Parathyroid adenoma (tissue), 2 donors: Measurements from ENCODE around the gene CYSRT1.

ENCODE experiments used
- H2AFZ ChIP-seq: fragments of 300-600 bp; sonication (generic); one replicate; pipeline ENCODE4 v1.7.0; 2017; ENCODE audit warnings: antibody characterized with exemption, mild to moderate bottlenecking
- H3K27ac ChIP-seq: fragments of 300-600 bp; sonication (generic); one replicate; pipeline ENCODE4 v1.7.0; 2017
- H3K27me3 ChIP-seq: fragments of 300-600 bp; sonication (generic); one replicate; pipeline ENCODE4 v1.7.0; 2017; ENCODE audit warnings: low read length; ENCODE audit not compliant: control insufficient read depth, insufficient read depth
- H3K36me3 ChIP-seq: fragments of 300-600 bp; sonication (generic); one replicate; pipeline ENCODE4 v1.7.0; 2017; ENCODE audit warnings: low read length; ENCODE audit not compliant: control insufficient read depth, insufficient read depth
- H3K4me1 ChIP-seq: fragments of 300-600 bp; sonication (generic); one replicate; pipeline ENCODE4 v1.7.0; 2017; ENCODE audit warnings: control low read depth
- H3K4me2 ChIP-seq: fragments of 300-600 bp; sonication (generic); one replicate; pipeline ENCODE4 v1.7.0; 2017; ENCODE audit warnings: low read length
- H3K4me3 ChIP-seq: fragments of 300-600 bp; sonication (generic); one replicate; pipeline ENCODE4 v1.7.0; 2017; ENCODE audit warnings: low read depth, low read length
- H3K79me2 ChIP-seq: fragments of 300-600 bp; sonication (generic); one replicate; pipeline ENCODE4 v1.7.0; 2017; ENCODE audit warnings: control low read depth
- H3K9ac ChIP-seq: fragments of 300-600 bp; sonication (generic); one replicate; pipeline ENCODE4 v1.7.0; 2017; ENCODE audit warnings: mild to moderate bottlenecking
- H3K9me3 ChIP-seq: fragments of 300-600 bp; sonication (generic); one replicate; pipeline ENCODE4 v1.7.0; 2017; ENCODE audit warnings: low read length; ENCODE audit not compliant: control insufficient read depth
- CTCF ChIP-seq: fragments of 300-600 bp; sonication (generic); IDR thresholded peaks from one replicate; pipeline ENCODE4 v1.7.0; 2017; ENCODE audit warnings: antibody characterized with exemption, mild to moderate bottlenecking
- donor health status: primary hyperparathyroidism.

The CYSRT1 gene

GRCh38 chr9:137191245-137191644 is 33.7 kb upstream of the CYSRT1 start:
- Histone ChIP-seq H3K9me3 (no peaks in the 10 kb centered on the region), H2AFZ (no peak overlapping the region), H3K27me3 (no peaks in the 10 kb centered on the region), H3K79me2 (peaks cover 6% of the 10 kb centered on the region), H3K27ac (no peak overlapping the region), H3K4me2 (no peak overlapping the region), H3K36me3 (no peaks in the 10 kb centered on the region), H3K4me1 (peaks cover 8% of the 10 kb centered on the region), H3K9ac (no peak overlapping the region), H3K4me3 (no peak overlapping the region)
- TF ChIP-seq CTCF: no peak

GRCh38 chr9:137191691-137192447 is 33.1 kb upstream of the CYSRT1 start:
- Histone ChIP-seq H3K4me3 (no peak overlapping the region), H3K4me1 (peaks cover 8% of the 10 kb centered on the region), H3K9ac (no peak overlapping the region), H3K4me2 (no peak overlapping the region), H3K79me2 (peaks cover 9% of the 10 kb centered on the region), H3K27me3 (no peaks in the 10 kb centered on the region), H2AFZ (no peak overlapping the region), H3K27ac (no peak overlapping the region), H3K36me3 (no peaks in the 10 kb centered on the region), H3K9me3 (no peaks in the 10 kb centered on the region)
- no peak for TF ChIP-seq CTCF

- Histone ChIP-seq H3K27ac (no peak overlapping the region), H2AFZ (no peak overlapping the region), H3K79me2 (peaks cover 8% of the 10 kb centered on the region), H3K9ac (no peak overlapping the region), H3K9me3 (no peaks in the 10 kb centered on the region), H3K4me1 (peaks cover 8% of the 10 kb centered on the region), H3K27me3 (no peaks in the 10 kb centered on the region), H3K4me2 (no peak overlapping the region), H3K4me3 (no peak overlapping the region), H3K36me3 (no peaks in the 10 kb centered on the region)
- no peak for TF ChIP-seq CTCF
These were observed 32.6 kb upstream of the CYSRT1 start for GRCh38 chr9:137192448-137192780.

GRCh38 chr9:137192859-137193258 is 32.1 kb upstream of the CYSRT1 start:
- Histone ChIP-seq H3K9ac (no peak overlapping the region), H2AFZ (no peak overlapping the region), H3K4me3 (no peak overlapping the region), H3K4me2 (no peak overlapping the region), H3K27ac (no peak overlapping the region), H3K27me3 (no peaks in the 10 kb centered on the region), H3K79me2 (peaks cover 5% of the 10 kb centered on the region), H3K4me1 (peaks cover 5% of the 10 kb centered on the region), H3K36me3 (no peaks in the 10 kb centered on the region), H3K9me3 (no peaks in the 10 kb centered on the region)
- TF ChIP-seq CTCF: no peak

- Histone ChIP-seq H3K79me2 (peaks cover 9% of the 10 kb centered on the region), H3K4me1 (peaks cover 5% of the 10 kb centered on the region), H3K4me2 (no peak overlapping the region), H2AFZ (no peak overlapping the region), H3K9me3 (no peaks in the 10 kb centered on the region), H3K27ac (no peak overlapping the region), H3K9ac (no peak overlapping the region), H3K4me3 (no peak overlapping the region), H3K27me3 (no peaks in the 10 kb centered on the region), H3K36me3 (no peaks in the 10 kb centered on the region)
- no peak for TF ChIP-seq CTCF
These were observed 31.2 kb upstream of the CYSRT1 start for GRCh38 chr9:137193771-137194170.
